Mucosa of rectum (tissue), 2 donors: Measurements from ENCODE around the gene PICK1.
"Not testable (repeated sequence)": the region's sequence is repeated elsewhere in the genome, so short reads cannot be mapped to it uniquely, and the experiment has no call there.

Experiments used
- H3K27ac ChIP-seq, 2 donors: one replicate each; pipeline ENCODE4 v1.7.0; 2013; ENCODE audit warnings: inconsistent platforms in 2 of 2, low read depth in 2 of 2, low read length in 2 of 2
- H3K27me3 ChIP-seq, 2 donors: one replicate each; pipeline ENCODE4 v1.7.0; 2013; ENCODE audit warnings: low read length in 2 of 2; ENCODE audit not compliant: control insufficient read depth in 2 of 2, insufficient read depth in 2 of 2
- H3K36me3 ChIP-seq, 2 donors: one replicate each; pipeline ENCODE4 v1.7.0; 2013; ENCODE audit warnings: low read length in 2 of 2; ENCODE audit not compliant: control insufficient read depth in 2 of 2, insufficient read depth in 2 of 2
- H3K4me1 ChIP-seq, 2 donors: one replicate each; pipeline ENCODE4 v1.7.0; 2013; ENCODE audit warnings: low read length in 2 of 2, mild to moderate bottlenecking in 1 of 2; ENCODE audit not compliant: control insufficient read depth in 2 of 2, insufficient read depth in 2 of 2
- H3K4me3 ChIP-seq, 2 donors: one replicate each; pipeline ENCODE4 v1.7.0; 2013; ENCODE audit warnings: low read length in 2 of 2
- H3K9ac ChIP-seq, 2 donors: one replicate each; pipeline ENCODE4 v1.7.0; 2013; ENCODE audit warnings: low read length in 2 of 2, low read depth in 1 of 2, mild to moderate bottlenecking in 1 of 2
- H3K9me3 ChIP-seq, 2 donors: one replicate each; pipeline ENCODE4 v1.7.0; 2013; ENCODE audit warnings: low read length in 2 of 2; ENCODE audit not compliant: control insufficient read depth in 2 of 2
- donor health status: healthy.
- donor health status: Normal muscosa, but diverticular disease.

The PICK1 gene

GRCh38 chr22:38031491-38031890, 25.7 kb upstream of the PICK1 start:
- peaks cover 10 to 23% of the 10 kb centered on the region in 2 donors for H3K4me1 ChIP-seq
- H3K27ac ChIP-seq: no peak overlapping the region
- no peak overlapping the region for H3K4me3 ChIP-seq
- no peak overlapping the region for H3K9ac ChIP-seq
- no peaks in the 10 kb centered on the region for H3K36me3 ChIP-seq
- no peaks in the 10 kb centered on the region for H3K9me3 ChIP-seq
- no peaks in the 10 kb centered on the region for H3K27me3 ChIP-seq

- Histone ChIP-seq H3K27me3 (no peaks in the 10 kb centered on the region), H3K27ac (no peak overlapping the region), H3K4me3 (no peak overlapping the region), H3K36me3 (no peaks in the 10 kb centered on the region), H3K9ac (no peak overlapping the region), H3K4me1 (peaks cover 10 to 23% of the 10 kb centered on the region in 2 donors), H3K9me3 (no peaks in the 10 kb centered on the region)
Observed at GRCh38 chr22:38032681-38033521, 24.3 kb upstream of the PICK1 start.

GRCh38 chr22:38033522-38034277, 23.5 kb upstream of the PICK1 start:
- Histone ChIP-seq H3K36me3 (no peaks in the 10 kb centered on the region), H3K27me3 (no peaks in the 10 kb centered on the region), H3K27ac (peak overlapping the region; percentile 15 to 48), H3K9ac (peak overlapping the region in 1 of 2 donors; percentile 36), H3K4me3 (no peak overlapping the region), H3K4me1 (peaks cover 10 to 23% of the 10 kb centered on the region in 2 donors), H3K9me3 (no peaks in the 10 kb centered on the region)

GRCh38 chr22:38034278-38034882, 22.8 kb upstream of the PICK1 start:
- Histone ChIP-seq H3K4me1 (peaks cover 10 to 23% of the 10 kb centered on the region in 2 donors), H3K9me3 (no peaks in the 10 kb centered on the region), H3K27me3 (no peaks in the 10 kb centered on the region), H3K4me3 (no peak overlapping the region), H3K27ac (peak overlapping the region; percentile 15 to 48), H3K36me3 (no peaks in the 10 kb centered on the region), H3K9ac (peak overlapping the region in 1 of 2 donors; percentile 36)

GRCh38 chr22:38034884-38035529, 22.2 kb upstream of the PICK1 start:
- no peaks in the 10 kb centered on the region for H3K27me3 ChIP-seq
- H3K4me1 ChIP-seq: peaks cover 7 to 18% of the 10 kb centered on the region in 2 donors
- H3K9ac ChIP-seq: no peak overlapping the region
- no peaks in the 10 kb centered on the region for H3K36me3 ChIP-seq
- no peaks in the 10 kb centered on the region for H3K9me3 ChIP-seq
- H3K27ac ChIP-seq: no peak overlapping the region
- H3K4me3 ChIP-seq: no peak overlapping the region

GRCh38 chr22:38035530-38035885, 21.7 kb upstream of the PICK1 start:
- Histone ChIP-seq H3K4me1 (peaks cover 5 to 13% of the 10 kb centered on the region in 2 donors), H3K27me3 (no peaks in the 10 kb centered on the region)

GRCh38 chr22:38036392-38037062, 20.7 kb upstream of the PICK1 start:
- Histone ChIP-seq H3K4me3 (no peak overlapping the region), H3K4me1 (peaks cover 5 to 10% of the 10 kb centered on the region in 2 donors), H3K9ac (no peak overlapping the region), H3K27me3 (no peaks in the 10 kb centered on the region), H3K36me3 (no peaks in the 10 kb centered on the region), H3K27ac (no peak overlapping the region), H3K9me3 (no peaks in the 10 kb centered on the region)

More at GRCh38 chr22:38035530-38035885, 21.7 kb upstream of the PICK1 start:
- H3K27ac ChIP-seq: no peak overlapping the region
- H3K9me3 ChIP-seq: no peaks in the 10 kb centered on the region
- H3K4me3 ChIP-seq: no peak overlapping the region
- H3K9ac ChIP-seq: no peak overlapping the region
- no peaks in the 10 kb centered on the region for H3K36me3 ChIP-seq

- H3K9me3 ChIP-seq, H3K4me1 ChIP-seq, H3K27me3 ChIP-seq, H3K9ac ChIP-seq, H3K4me3 ChIP-seq, H3K36me3 ChIP-seq, H3K27ac ChIP-seq: not testable (repeated sequence)
Observed at GRCh38 chr22:38037367-38038150, 19.6 kb upstream of the PICK1 start.

- Histone ChIP-seq H3K9me3 (no peaks in the 10 kb centered on the region), H3K36me3 (no peaks in the 10 kb centered on the region), H3K4me1 (peaks cover 5 to 10% of the 10 kb centered on the region in 2 donors)
Observed at GRCh38 chr22:38038426-38038825, 18.8 kb upstream of the PICK1 start.

More at GRCh38 chr22:38038426-38038825, 18.8 kb upstream of the PICK1 start:
- no peak overlapping the region for H3K9ac ChIP-seq
- H3K4me3 ChIP-seq: no peak overlapping the region
- peak overlapping the region in 1 of 2 donors; percentile 13 for H3K27ac ChIP-seq
- H3K27me3 ChIP-seq: no peaks in the 10 kb centered on the region
